ENCODE measurements around the gene MMP17.

Gene MMP17

GRCh38 chr12:131830914-131831571 lies 2.9 kb downstream of the MMP17 start:
- no peak for DNase-seq (ENCODE audit: low spot score)

- no peak for DNase-seq (ENCODE audit: low spot score)
These were observed 3.4 kb downstream of the MMP17 start for GRCh38 chr12:131831635-131832041.

GRCh38 chr12:131832321-131833231 lies 4.4 kb downstream of the MMP17 start:
- no peak for DNase-seq (ENCODE audit: low spot score)

- no peak for DNase-seq (ENCODE audit: low spot score)
These were observed 5.2 kb downstream of the MMP17 start for GRCh38 chr12:131833288-131833895.

GRCh38 chr12:131833896-131834641 lies 5.9 kb downstream of the MMP17 start:
- DNase-seq (ENCODE audit: low spot score) = peak; percentile 63

GRCh38 chr12:131834798-131835615 lies 6.8 kb downstream of the MMP17 start:
- DNase-seq (ENCODE audit: low spot score) = no peak

GRCh38 chr12:131835616-131836171 lies 7.5 kb downstream of the MMP17 start:
- no peak for DNase-seq (ENCODE audit: low spot score)

GRCh38 chr12:131836193-131836592 lies 8.0 kb downstream of the MMP17 start:
- no peak for DNase-seq (ENCODE audit: low spot score)

- DNase-seq (ENCODE audit: low spot score) = no peak
These were observed 8.7 kb downstream of the MMP17 start for GRCh38 chr12:131836714-131837397.

- no peak for DNase-seq (ENCODE audit: low spot score)
These were observed 12.6 kb downstream of the MMP17 start for GRCh38 chr12:131840643-131841416.

- DNase-seq (ENCODE audit: low spot score) = no peak
These were observed 13.4 kb downstream of the MMP17 start for GRCh38 chr12:131841547-131841946.

GRCh38 chr12:131842169-131842568 lies 14.0 kb downstream of the MMP17 start:
- DNase-seq (ENCODE audit: low spot score) = no peak

- DNase-seq (ENCODE audit: low spot score) = no peak
These were observed 15.3 kb downstream of the MMP17 start for GRCh38 chr12:131843527-131843926.

- DNase-seq (ENCODE audit: low spot score) = no peak
These were observed 15.9 kb downstream of the MMP17 start for GRCh38 chr12:131844140-131844539.

- DNase-seq (ENCODE audit: low spot score) = no peak
These were observed 16.5 kb downstream of the MMP17 start for GRCh38 chr12:131844656-131845055.

GRCh38 chr12:131845121-131845520 lies 16.9 kb downstream of the MMP17 start:
- DNase-seq (ENCODE audit: low spot score) = no peak

- no peak for DNase-seq (ENCODE audit: low spot score)
These were observed 19.3 kb downstream of the MMP17 start for GRCh38 chr12:131847456-131847855.

GRCh38 chr12:131848753-131849152 lies 20.6 kb downstream of the MMP17 start:
- DNase-seq (ENCODE audit: low spot score) = no peak

- DNase-seq (ENCODE audit: low spot score) = no peak
These were observed 21.7 kb downstream of the MMP17 start for GRCh38 chr12:131849700-131850553.
